Stimulated activated CD4-positive, alpha-beta T cell treated with anti-CD3 and anti-CD28 coated beads, Interleukin-1b, Interleukin-23, amount 100 ng/mL, for 1 hour (primary cell): ENCODE data around the gene DSTN.

ENCODE experiments used
- DNase-seq, 2 donors: peaks; one replicate each; pipeline ENCODE4 v3.0.0-alpha.2; 2020; ENCODE audit warnings: low read depth in 2 of 2

Gene DSTN

DNA sequence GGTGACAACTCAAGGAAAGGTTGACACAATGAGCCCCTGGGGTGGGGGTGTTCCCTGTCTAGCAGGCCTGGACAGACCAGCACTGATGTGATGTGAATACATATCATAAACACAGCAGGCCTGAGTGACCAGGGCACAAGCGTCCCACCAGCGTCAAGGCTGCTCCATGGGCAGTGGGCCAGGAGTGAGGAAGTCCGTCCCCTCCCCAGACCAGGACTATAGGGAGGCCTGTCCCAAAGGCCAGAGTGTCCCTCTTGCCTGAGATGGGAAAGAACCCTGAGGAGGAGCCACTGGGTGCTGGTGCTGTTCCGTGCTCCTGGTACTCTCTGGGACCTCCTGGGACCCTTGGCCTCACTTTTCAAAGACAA, 67.5 kb downstream of the DSTN start:
- no peak for DNase-seq

GRCh38 chr20:17637985-17638640, 68.2 kb downstream of the DSTN start:
- no peak for DNase-seq

- DNase-seq, result no peak
Observed at GRCh38 chr20:17638835-17639407, 69.0 kb downstream of the DSTN start.

GRCh38 chr20:17640146-17640874, 70.4 kb downstream of the DSTN start:
- no peak for DNase-seq

DNA sequence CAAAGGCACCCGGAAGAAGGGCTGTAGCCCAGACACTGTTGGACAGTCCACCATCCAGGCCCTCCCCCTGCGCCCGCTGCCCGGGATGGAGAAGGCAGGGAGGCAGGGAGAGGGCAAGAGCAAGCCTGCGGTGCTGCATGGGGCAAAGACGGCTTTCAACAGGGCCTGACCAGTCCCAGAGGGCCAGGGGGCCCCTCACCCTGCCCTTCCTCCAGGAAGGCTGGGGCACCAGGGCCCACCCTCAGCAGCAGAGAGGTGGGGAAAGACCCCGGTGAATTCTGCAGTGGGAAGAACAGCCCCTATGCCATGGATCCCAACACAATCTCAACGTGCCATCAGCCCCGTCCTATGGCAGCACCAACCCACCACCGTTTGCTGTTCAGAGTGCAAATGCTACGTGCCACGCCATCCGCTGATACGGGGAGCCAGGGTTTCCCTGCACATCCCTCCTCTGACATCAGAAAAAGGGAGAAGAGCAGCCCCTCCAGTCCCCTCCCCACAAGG, 71.1 kb downstream of the DSTN start:
- no peak for DNase-seq

GRCh38 chr20:17641520-17641964, 71.7 kb downstream of the DSTN start:
- DNase-seq, result no peak

GRCh38 chr20:17641993-17642392, 72.1 kb downstream of the DSTN start:
- no peak for DNase-seq

GRCh38 chr20:17642404-17643269, 72.8 kb downstream of the DSTN start:
- no peak for DNase-seq

DNA sequence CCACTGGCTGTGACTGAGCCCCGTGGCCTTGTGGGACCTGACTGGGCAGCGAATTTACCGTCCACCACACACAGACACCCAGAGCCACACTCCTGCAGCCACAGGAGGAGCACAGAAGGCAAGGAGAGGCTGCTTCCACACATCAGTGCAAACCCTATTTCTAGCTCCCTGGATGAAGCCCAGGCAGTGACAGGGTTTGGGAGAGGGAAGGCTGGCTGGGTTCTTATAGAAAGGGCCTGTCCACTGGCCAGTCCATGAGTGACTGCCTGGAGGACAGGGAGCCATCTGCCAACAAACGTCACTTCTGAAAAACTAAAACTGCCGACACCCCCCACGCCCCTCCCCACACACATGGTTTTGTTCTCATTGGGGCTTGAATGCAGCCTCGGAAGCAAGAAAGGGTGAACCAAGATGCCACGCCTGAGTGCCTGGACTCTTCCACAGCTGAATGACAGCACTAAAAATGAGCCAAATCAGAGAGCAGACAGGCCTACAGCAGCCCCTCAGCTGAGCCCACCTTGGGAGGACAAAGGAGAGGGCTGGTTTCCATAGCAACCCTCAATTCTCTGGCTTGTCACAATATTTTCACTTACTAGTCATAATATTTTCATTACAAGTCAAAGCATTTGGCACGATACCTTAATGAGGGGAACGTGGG, 73.8 kb downstream of the DSTN start:
- DNase-seq, result no peak

- no peak for DNase-seq
Observed at GRCh38 chr20:17644451-17644850, 74.6 kb downstream of the DSTN start.

- DNase-seq, result no peak
Observed at GRCh38 chr20:17645010-17645409, 75.1 kb downstream of the DSTN start.

GRCh38 chr20:17645546-17646208, 75.8 kb downstream of the DSTN start:
- no peak for DNase-seq

DNA sequence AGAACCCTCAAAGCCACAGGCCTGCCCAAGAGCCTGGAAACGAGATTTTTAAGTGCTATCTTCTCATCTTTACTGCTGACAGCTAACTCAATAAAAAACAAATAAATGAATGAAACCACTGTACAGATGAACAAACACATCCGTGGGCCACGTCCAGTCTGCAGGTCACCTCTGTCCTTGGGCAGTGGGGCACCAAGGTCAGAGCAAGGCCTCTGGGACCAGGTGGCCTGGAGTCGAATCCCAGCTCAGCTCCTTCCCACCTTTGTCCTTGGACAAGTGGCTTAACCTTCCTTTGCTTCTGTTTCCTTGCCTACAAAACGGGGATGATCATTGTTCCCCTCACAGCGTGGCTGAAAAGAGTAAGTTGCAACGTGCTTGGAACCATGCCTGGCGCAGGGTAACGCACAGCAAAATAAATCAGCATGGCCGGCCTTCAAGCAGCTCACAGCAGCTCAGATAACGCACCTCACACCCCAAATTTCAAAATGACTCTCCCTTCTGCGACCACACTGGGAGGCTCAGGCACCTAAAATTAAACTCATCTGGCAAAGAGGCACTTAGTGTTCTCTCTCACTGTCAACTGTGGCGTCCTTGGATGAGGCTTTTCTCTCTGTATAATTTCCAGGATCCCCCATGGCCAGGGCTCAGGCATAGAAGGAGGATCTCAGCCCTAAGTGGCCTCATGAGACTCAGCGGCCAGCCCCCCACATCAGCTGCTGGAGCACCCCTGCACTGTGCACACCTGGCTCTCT, 76.5 kb downstream of the DSTN start:
- DNase-seq, result no peak

DNA sequence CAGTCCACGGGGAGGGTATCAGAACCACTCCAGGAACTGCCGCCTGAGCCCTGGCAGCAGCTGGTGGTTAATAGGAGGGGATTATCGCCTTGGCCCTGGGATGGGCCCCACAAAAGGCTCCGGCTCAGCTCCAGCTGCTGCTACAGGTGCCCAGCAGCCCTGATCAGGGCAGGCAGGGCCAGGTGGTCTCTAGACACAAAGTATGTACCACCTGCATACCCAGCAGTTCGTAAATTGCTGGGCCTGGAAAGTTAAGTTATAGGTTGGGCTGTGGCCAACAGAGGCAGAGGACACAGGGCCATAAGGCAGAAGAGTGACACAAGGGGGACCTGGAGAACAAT, 77.1 kb downstream of the DSTN start:
- DNase-seq, result no peak

- no peak for DNase-seq
Observed at GRCh38 chr20:17647391-17648314, 77.8 kb downstream of the DSTN start.

- DNase-seq, result no peak
Observed at GRCh38 chr20:17648315-17648646, 78.4 kb downstream of the DSTN start.

GRCh38 chr20:17648791-17649730, 79.2 kb downstream of the DSTN start:
- no peak for DNase-seq
